Central memory CD8-positive, alpha-beta T cell (primary cell): ENCODE results near the gene COL4A2.

Experiments used
- ATAC-seq: fragments of 150-1000 bp; cut with Tn5 transposase; replicated peaks from 2 replicates; pipeline ENCODE4 v1.10.0; 2022; ENCODE audit warnings: mild to moderate bottlenecking, moderate FRiP score, moderate number of reproducible peaks; ENCODE audit not compliant: poor library complexity, severe bottlenecking; ENCODE audit errors: extremely low read depth
- DNase-seq, 2 donors: peaks; one replicate each; pipeline ENCODE4 v3.0.0; 2021; ENCODE audit warnings: low spot score in 2 of 2
- H3K27ac Mint-ChIP-seq: one replicate; pipeline ENCODE4 v1.8.0; 2022; ENCODE audit warnings: low read depth, mild to moderate bottlenecking, moderate library complexity, mixed read lengths
- H3K27me3 Mint-ChIP-seq: one replicate; pipeline ENCODE4 v1.8.0; 2022; ENCODE audit warnings: mixed read lengths
- H3K36me3 Mint-ChIP-seq: one replicate; pipeline ENCODE4 v1.8.0; 2022; ENCODE audit warnings: mild to moderate bottlenecking, moderate library complexity, mixed read lengths; ENCODE audit not compliant: insufficient read depth
- H3K4me1 Mint-ChIP-seq: one replicate; pipeline ENCODE4 v1.8.0; 2022; ENCODE audit warnings: mixed read lengths
- H3K4me3 Mint-ChIP-seq: one replicate; pipeline ENCODE4 v1.8.0; 2022; ENCODE audit warnings: mild to moderate bottlenecking, moderate library complexity, mixed read lengths
- H3K9me3 Mint-ChIP-seq: one replicate; pipeline ENCODE4 v1.8.0; 2022; ENCODE audit warnings: mixed read lengths

COL4A2 gene

DNA sequence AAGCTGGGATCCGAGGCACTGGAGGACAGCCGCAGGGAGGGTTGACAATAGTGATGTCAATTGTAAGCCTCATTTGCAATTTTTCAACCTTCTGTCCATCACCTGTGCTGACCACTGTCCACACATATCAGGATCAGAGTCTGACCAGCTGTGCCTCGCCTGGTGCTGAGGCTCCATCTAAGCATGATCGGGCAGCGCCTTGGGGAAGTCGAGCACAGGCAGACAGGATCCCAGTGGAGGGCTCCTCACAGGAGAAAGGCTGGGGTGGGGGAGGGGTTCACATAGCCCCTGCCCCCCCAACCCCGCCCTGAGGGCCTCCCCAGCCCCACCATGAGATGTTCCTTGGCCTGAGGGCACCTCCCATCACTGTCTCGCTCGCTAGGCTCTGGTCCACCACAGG lies 194.1 kb downstream of the COL4A2 start:
- Mint-ChIP-seq H3K4me3 (no peak overlapping the region), H3K4me1 (no peaks in the 10 kb centered on the region), H3K9me3 (no peaks in the 10 kb centered on the region), H3K27ac (no peak overlapping the region), H3K27me3 (peaks cover 8% of the 10 kb centered on the region), H3K36me3 (peaks cover 1% of the 10 kb centered on the region)
- no peak for DNase-seq
- no peak for ATAC-seq

DNA sequence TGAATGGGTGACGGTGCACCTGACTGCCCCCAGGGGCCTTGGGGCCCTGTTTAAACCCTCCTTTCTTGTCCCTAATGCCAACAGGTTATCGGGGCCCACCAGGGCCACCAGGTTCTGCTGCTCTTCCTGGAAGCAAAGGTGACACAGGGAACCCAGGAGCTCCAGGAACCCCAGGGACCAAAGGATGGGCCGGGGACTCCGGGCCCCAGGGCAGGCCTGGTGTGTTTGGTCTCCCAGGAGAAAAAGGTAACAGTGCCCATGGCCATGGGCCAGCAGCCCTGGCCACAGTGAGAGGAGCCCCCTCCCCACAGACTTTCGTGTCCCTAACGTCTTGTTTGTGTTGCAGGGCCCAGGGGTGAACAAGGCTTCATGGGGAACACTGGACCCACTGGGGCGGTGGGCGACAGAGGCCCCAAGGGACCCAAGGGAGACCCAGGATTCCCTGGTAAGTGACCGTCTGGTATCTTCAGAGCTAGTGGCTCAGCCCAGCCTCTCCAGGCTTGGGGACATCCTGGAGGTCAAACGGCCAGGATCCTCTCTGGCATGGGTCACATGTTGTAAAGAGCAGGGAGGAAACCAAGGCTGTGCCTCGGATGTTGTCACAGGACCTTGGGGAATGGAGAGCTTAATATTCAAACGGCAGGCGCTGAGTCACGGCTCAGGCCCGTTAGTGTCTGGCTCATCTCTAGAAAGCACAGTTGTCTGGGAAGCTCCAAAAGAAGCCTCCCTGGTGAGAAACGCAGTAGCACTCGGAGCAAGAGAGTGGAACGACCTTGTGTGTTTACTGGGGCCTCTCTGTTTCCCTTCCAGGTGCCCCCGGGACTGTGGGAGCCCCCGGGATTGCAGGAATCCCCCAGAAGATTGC lies 196.2 kb downstream of the COL4A2 start:
- Mint-ChIP-seq H3K4me3 (no peak overlapping the region), H3K36me3 (peaks cover 1% of the 10 kb centered on the region), H3K9me3 (no peaks in the 10 kb centered on the region), H3K27me3 (peaks cover 27% of the 10 kb centered on the region), H3K27ac (no peak overlapping the region), H3K4me1 (no peaks in the 10 kb centered on the region)
- ATAC-seq, result no peak
- DNase-seq, result no peak

DNA sequence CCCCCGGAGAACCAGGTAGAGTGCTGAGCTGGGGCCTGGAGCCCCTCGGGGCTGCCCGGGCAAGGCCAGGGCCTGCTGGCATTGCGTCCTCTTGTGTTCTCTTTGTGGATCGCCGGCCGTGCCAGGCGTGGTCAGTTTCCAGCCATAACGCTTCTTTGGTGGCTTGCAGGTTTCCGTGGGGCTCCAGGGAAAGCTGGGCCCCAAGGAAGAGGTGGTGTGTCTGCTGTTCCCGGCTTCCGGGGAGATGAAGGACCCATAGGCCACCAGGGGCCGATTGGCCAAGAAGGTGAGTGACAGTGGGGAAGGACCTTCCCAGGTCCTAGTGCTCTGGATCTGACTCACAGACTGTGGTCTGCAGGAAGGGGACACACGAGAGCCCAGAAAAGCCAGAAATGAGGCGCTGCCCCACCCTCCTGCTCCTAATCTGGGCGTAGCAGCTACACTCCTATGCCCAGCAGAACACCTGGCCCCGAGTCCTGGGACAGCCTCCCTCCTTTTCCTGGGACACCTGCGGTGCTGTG lies 197.0 kb downstream of the COL4A2 start:
- Mint-ChIP-seq H3K4me1 (no peaks in the 10 kb centered on the region), H3K27me3 (peaks cover 27% of the 10 kb centered on the region), H3K4me3 (no peak overlapping the region), H3K27ac (no peak overlapping the region), H3K9me3 (no peaks in the 10 kb centered on the region), H3K36me3 (peaks cover 1% of the 10 kb centered on the region)
- DNase-seq, result no peak
- no peak for ATAC-seq

DNA sequence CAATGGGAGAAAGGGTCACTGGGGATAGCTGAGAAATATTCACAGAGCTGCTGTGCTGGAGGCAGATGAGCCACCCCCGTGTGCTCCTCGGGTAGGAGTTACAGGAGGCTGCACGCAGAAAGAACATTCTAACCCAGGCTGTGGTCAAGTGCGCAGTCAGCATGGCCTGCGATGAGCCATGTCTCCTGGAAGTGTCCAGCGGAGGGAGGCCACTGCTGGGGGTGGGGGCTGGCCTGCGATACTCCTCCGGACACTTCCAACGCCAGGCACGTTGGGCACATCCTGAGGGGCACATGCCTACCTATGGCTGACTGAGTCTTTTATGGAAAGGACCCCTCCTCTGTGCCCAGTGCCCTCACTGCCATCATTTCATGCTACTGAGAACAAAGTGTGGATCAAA lies 198.5 kb downstream of the COL4A2 start:
- DNase-seq (no peak), ATAC-seq (no peak)
- no peaks in the 10 kb centered on the region for H3K9me3 Mint-ChIP-seq
- peaks cover 1% of the 10 kb centered on the region for H3K36me3 Mint-ChIP-seq
- no peak overlapping the region for H3K4me3 Mint-ChIP-seq
- H3K4me1 Mint-ChIP-seq, result no peaks in the 10 kb centered on the region
- peaks cover 35% of the 10 kb centered on the region for H3K27me3 Mint-ChIP-seq
- H3K27ac Mint-ChIP-seq, result no peak overlapping the region

DNA sequence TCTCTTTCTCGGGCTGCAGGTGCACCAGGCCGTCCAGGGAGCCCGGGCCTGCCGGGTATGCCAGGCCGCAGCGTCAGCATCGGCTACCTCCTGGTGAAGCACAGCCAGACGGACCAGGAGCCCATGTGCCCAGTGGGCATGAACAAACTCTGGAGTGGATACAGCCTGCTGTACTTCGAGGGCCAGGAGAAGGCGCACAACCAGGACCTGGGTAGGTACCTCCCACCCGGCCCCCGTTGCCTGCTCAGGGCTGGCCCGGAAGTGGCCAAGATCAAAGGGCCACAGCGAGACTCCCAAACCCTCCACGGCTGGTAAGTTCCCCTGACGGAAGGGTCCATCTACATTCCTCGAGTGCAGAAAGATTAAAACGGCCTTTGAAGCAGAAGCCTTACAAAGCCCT lies 199.3 kb downstream of the COL4A2 start:
- no peaks in the 10 kb centered on the region for H3K4me1 Mint-ChIP-seq
- H3K36me3 Mint-ChIP-seq, result peaks cover 1% of the 10 kb centered on the region
- DNase-seq, result no peak
- no peaks in the 10 kb centered on the region for H3K9me3 Mint-ChIP-seq
- H3K27me3 Mint-ChIP-seq, result peaks cover 35% of the 10 kb centered on the region
- H3K4me3 Mint-ChIP-seq, result no peak overlapping the region
- H3K27ac Mint-ChIP-seq, result no peak overlapping the region
- no peak for ATAC-seq

DNA sequence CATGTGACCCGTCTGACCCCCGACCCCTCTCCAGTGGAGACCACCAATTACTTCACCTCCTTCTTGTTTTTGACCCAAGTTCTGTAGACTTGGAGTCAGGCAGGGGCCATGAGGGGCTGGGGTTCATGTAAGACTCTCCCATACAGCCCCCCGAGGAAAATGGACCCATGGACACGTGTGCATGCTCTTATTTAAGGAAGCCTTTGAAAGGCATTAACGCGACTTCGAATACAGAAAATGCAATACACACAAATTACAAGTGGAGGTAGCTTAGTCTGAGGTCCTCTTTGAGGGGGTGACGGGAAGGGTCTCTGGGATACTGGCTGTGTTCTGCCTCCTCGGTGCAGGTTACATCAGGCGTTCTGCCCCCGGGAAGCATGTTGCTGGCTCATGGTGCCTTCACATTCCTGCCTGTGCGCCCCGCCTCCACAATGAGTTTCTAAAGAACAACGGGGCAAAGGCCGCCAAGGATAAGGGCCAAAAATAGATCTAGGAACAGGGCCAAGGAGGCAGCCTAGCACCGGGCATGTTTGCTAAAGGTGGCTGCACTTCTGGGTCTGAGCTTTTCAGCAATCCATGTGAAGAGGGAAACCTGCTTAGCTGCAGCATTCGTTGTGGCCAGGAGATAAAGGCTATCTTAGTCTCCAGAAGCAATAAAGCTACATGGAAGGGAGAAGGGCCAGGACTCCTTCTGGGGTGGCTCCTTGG lies 199.9 kb downstream of the COL4A2 start:
- no peaks in the 10 kb centered on the region for H3K4me1 Mint-ChIP-seq
- no peak overlapping the region for H3K27ac Mint-ChIP-seq
- peaks cover 35% of the 10 kb centered on the region for H3K27me3 Mint-ChIP-seq
- H3K36me3 Mint-ChIP-seq, result peaks cover 1% of the 10 kb centered on the region
- DNase-seq (no peak), ATAC-seq (no peak)
- no peaks in the 10 kb centered on the region for H3K9me3 Mint-ChIP-seq
- no peak overlapping the region for H3K4me3 Mint-ChIP-seq

DNA sequence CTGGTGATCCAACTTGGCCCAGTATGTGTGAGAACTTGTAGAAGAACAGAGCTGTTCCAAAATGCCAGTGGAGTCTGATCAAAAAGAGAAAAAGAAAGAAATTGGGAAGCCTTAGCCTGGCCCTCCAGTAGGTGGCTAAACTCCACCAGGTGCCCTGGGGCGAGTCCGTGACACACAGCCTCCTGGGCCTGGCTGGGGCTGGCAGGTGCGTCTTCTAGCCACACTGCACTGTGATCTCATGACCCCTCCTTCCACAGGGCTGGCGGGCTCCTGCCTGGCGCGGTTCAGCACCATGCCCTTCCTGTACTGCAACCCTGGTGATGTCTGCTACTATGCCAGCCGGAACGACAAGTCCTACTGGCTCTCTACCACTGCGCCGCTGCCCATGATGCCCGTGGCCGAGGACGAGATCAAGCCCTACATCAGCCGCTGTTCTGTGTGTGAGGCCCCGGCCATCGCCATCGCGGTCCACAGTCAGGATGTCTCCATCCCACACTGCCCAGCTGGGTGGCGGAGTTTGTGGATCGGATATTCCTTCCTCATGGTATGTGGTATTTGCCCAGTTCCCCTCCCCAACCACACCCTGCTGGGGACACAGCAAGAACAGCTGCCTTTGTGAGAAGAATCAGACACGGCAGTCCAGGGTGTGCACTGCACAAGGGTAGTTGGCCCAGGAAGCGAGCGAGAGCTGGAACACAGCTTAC lies 200.7 kb downstream of the COL4A2 start:
- Mint-ChIP-seq H3K4me1 (no peaks in the 10 kb centered on the region), H3K27me3 (peaks cover 35% of the 10 kb centered on the region), H3K9me3 (no peaks in the 10 kb centered on the region), H3K27ac (no peak overlapping the region), H3K36me3 (peaks cover 1% of the 10 kb centered on the region), H3K4me3 (no peak overlapping the region)
- ATAC-seq (peak; percentile 19), DNase-seq (no peak)

DNA sequence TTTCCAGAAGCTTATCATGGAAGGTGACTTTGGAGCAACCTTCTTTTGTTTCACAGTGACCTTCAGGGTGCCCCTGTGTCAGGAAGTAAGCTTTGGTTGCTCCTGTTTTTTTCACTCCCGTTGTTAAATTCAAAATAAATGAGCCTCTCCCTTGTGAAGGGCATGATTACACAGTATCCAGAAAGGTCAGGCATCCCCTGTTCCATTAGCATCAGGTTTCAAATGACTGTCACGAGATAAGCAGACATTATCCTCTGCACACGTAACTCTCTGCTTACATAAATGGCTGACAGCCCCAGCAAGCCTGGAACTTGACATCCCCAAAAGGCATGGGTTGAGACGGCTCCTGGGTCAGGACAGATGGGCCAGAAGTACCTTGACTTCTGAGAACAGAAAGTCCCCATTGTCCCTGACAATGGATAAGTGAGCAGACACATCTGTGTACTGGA lies 202.4 kb downstream of the COL4A2 start:
- no peaks in the 10 kb centered on the region for H3K4me1 Mint-ChIP-seq
- DNase-seq (no peak), ATAC-seq (no peak)

DNA sequence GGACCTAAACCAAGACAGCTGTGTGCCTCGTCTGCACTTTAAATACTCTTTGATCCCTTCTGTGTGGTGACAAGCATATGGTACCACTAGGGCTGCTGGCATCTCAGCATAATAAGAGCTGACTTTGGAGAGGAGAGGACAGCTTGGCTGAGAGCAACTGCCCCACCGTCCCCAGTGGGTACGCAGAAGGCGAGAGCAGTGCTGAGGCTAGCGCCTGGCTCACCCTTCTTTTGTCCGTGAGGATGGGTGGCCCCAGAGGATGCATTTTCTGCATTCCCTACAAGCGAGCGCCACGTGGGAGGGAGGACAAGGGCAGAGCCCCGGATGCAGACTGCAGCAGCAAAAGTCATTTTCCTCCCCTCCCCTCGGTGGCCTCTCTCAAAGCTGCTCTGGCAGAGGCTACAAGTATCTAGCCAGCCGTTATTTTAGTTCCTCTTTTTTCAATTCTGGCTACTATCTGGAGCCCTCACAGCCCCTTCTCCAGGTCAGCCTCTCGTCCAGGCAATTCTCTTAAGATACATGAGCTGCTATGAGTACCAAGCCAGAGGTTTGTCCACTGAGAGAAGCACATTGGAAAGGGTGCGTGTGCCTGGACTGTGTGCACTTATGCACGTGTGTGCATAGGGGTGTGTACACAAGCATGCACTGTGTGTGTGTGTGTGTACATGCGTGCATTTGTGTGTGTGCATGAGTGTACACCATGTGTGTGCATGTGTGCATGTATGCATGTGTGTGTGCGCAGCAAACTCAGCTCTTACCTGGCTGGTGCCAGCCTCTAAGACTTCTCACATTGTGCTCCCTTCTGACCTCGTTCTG lies 203.1 kb downstream of the COL4A2 start:
- H3K9me3 Mint-ChIP-seq, result no peaks in the 10 kb centered on the region
- DNase-seq (no peak), ATAC-seq (no peak)
- H3K4me1 Mint-ChIP-seq, result no peaks in the 10 kb centered on the region
- no peak overlapping the region for H3K27ac Mint-ChIP-seq
- H3K36me3 Mint-ChIP-seq, result no peaks in the 10 kb centered on the region
- H3K27me3 Mint-ChIP-seq, result peaks cover 42% of the 10 kb centered on the region
- H3K4me3 Mint-ChIP-seq, result no peak overlapping the region

More for the DNA sequence above, 202.4 kb downstream of the COL4A2 start:
- Mint-ChIP-seq H3K27me3 (peaks cover 42% of the 10 kb centered on the region), H3K9me3 (no peaks in the 10 kb centered on the region), H3K4me3 (no peak overlapping the region), H3K36me3 (no peaks in the 10 kb centered on the region), H3K27ac (no peak overlapping the region)

DNA sequence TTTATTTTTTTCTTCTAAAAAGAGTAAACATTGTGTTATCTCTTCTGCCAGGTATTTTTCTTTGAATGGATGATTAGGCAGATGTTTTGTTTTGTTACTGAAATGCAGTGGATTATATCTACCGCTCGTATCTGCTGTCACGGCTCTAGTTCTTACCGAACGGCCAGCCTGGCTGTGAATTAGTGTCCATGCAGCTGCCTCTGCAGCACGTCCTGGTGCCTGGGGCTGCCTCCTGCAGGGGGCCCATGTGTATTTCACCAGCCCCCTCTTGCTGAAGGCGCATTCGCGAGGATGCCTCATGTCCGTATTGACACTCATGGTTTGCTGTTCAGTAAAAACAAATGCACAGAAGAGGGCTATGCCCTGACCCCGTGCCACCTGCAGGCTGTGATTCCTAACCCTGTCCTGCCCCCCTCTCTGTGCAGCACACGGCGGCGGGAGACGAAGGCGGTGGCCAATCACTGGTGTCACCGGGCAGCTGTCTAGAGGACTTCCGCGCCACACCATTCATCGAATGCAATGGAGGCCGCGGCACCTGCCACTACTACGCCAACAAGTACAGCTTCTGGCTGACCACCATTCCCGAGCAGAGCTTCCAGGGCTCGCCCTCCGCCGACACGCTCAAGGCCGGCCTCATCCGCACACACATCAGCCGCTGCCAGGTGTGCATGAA lies 204.6 kb downstream of the COL4A2 start:
- no peak for DNase-seq
- Mint-ChIP-seq H3K4me3 (no peak overlapping the region), H3K27ac (no peak overlapping the region), H3K4me1 (no peaks in the 10 kb centered on the region), H3K27me3 (peaks cover 30% of the 10 kb centered on the region), H3K36me3 (no peaks in the 10 kb centered on the region), H3K9me3 (no peaks in the 10 kb centered on the region)
- ATAC-seq, result no peak

DNA sequence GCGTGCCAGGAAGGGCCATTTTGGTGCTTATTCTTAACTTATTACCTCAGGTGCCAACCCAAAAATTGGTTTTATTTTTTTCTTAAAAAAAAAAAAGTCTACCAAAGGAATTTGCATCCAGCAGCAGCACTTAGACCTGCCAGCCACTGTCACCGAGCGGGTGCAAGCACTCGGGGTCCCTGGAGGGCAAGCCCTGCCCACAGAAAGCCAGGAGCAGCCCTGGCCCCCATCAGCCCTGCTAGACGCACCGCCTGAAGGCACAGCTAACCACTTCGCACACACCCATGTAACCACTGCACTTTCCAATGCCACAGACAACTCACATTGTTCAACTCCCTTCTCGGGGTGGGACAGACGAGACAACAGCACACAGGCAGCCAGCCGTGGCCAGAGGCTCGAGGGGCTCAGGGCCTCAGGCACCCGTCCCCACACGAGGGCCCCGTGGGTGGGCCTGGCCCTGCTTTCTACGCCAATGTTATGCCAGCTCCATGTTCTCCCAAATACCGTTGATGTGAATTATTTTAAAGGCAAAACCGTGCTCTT lies 205.2 kb downstream of the COL4A2 start:
- ATAC-seq, result no peak
- no peaks in the 10 kb centered on the region for H3K36me3 Mint-ChIP-seq
- H3K27ac Mint-ChIP-seq, result no peak overlapping the region
- no peaks in the 10 kb centered on the region for H3K4me1 Mint-ChIP-seq
- H3K4me3 Mint-ChIP-seq, result no peak overlapping the region
- peaks cover 24% of the 10 kb centered on the region for H3K27me3 Mint-ChIP-seq
- no peak for DNase-seq
- H3K9me3 Mint-ChIP-seq, result no peaks in the 10 kb centered on the region
